Naive thymus-derived CD8-positive, alpha-beta T cell (primary cell): ENCODE data around the gene CPN2. TPM values are rescaled to one million over a fixed set of nuclear protein-coding genes. Genes with fewer than 3 reads are reported as not detected.
A peak's percentile ranks its signal among the peaks of the same experiment; 100 is the strongest.

Source experiments
- ATAC-seq, 2 donors: fragments of 150-1000 bp; cut with Tn5 transposase in 1 of 2; sonication (Bioruptor Pico), chemical (Tn5 transposase) in 1 of 2; 1 replicate in 1 of 2; 2 replicates in 1 of 2; pipeline ENCODE4 v1.10.0; 2021; ENCODE audit warnings: mild to moderate bottlenecking in 2 of 2, moderate library complexity in 2 of 2
- POLR2A ChIA-PET: fragments of 350-600 bp; sonication (Branson Sonifier 250); formaldehyde crosslinking; loops from one replicate; lab custom pipeline; 2021; ENCODE audit warnings: antibody characterized with exemption; lab: Charles Lee
- DNase-seq, 10 donors: peaks; one replicate each; pipeline versions ENCODE4 v3.0.0 to v3.0.0-alpha.2; 2020 to 2022
- H3K27ac Mint-ChIP-seq, 10 donors: one replicate each; pipeline ENCODE4 v1.8.0; 2020 to 2022; ENCODE audit warnings: mild to moderate bottlenecking in 10 of 10, mixed read lengths in 10 of 10, moderate library complexity in 4 of 10, inconsistent platforms in 1 of 10
- H3K27me3 Mint-ChIP-seq, 5 donors: one replicate each; pipeline ENCODE4 v1.8.0; 2021 to 2022; ENCODE audit warnings: mixed read lengths in 5 of 5
- H3K36me3 Mint-ChIP-seq, 3 donors: one replicate each; pipeline ENCODE4 v1.8.0; 2020 to 2022; ENCODE audit warnings: mixed read lengths in 3 of 3, mild to moderate bottlenecking in 2 of 3, inconsistent platforms in 1 of 3
- H3K4me1 Mint-ChIP-seq, 4 donors: one replicate each; pipeline ENCODE4 v1.8.0; 2021 to 2022; ENCODE audit warnings: mixed read lengths in 4 of 4
- H3K4me3 Mint-ChIP-seq, 10 donors: one replicate each; pipeline ENCODE4 v1.8.0; 2020 to 2022; ENCODE audit warnings: mild to moderate bottlenecking in 10 of 10, mixed read lengths in 10 of 10, moderate library complexity in 6 of 10, inconsistent platforms in 1 of 10
- H3K9me3 Mint-ChIP-seq, 9 donors: one replicate each; pipeline ENCODE4 v1.8.0; 2020 to 2022; ENCODE audit warnings: mixed read lengths in 9 of 9, mild to moderate bottlenecking in 3 of 9, inconsistent platforms in 1 of 9, moderate library complexity in 1 of 9
- polyA plus RNA-seq, 3 donors: library from polyadenylated mRNA; unstranded; fragments of 300-500 nt; fragmentation: Illumina TruSeq; gene quantifications; one replicate each; pipeline ENCODE4 v1.2.3, GENCODE V29; 2021
- total RNA-seq, 8 experiments: library from RNA in 2 of 8; stranded (reverse) in 2 of 8; gene quantifications; one replicate each; pipeline ENCODE4 v1.2.3 and lab custom pipeline; 2021 to 2026

The CPN2 gene, protein sequence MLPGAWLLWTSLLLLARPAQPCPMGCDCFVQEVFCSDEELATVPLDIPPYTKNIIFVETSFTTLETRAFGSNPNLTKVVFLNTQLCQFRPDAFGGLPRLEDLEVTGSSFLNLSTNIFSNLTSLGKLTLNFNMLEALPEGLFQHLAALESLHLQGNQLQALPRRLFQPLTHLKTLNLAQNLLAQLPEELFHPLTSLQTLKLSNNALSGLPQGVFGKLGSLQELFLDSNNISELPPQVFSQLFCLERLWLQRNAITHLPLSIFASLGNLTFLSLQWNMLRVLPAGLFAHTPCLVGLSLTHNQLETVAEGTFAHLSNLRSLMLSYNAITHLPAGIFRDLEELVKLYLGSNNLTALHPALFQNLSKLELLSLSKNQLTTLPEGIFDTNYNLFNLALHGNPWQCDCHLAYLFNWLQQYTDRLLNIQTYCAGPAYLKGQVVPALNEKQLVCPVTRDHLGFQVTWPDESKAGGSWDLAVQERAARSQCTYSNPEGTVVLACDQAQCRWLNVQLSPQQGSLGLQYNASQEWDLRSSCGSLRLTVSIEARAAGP
- total RNA-seq (not detected), polyA plus RNA-seq (not detected), total RNA-seq (lab: John Stamatoyannopoulos, UW) (0 reads per million in 6 experiments)

- Mint-ChIP-seq H3K27ac (peak within 1 kb of the TSS in 3 of 10 donors; percentile 28 to 83 (median 81)), H3K4me3 (peak within 1 kb of the TSS in 4 of 10 donors; percentile 16 to 47 (median 29))
- POLR2A ChIA-PET = no interaction called here
Observed at GRCh38 chr3:194351080-194351672, at the start of gene CPN2. Gene CPN2, minus strand, starts transcription at chr3:194351328. Its CDS starts 8,626 bp downstream, at chr3:194342702.

GRCh38 chr3:194399874-194400411 is 48.8 kb upstream of the CPN2 start:
- ATAC-seq (no peak), DNase-seq (no peak)
- no peaks in the 10 kb centered on the region for H3K9me3 Mint-ChIP-seq
- no peaks in the 10 kb centered on the region for H3K36me3 Mint-ChIP-seq
- peaks cover 24 to 50% (median 47%) of the 10 kb centered on the region in 4 donors for H3K4me1 Mint-ChIP-seq
- H3K27me3 Mint-ChIP-seq = peaks cover 0 to 11% (median 0%) of the 10 kb centered on the region in 5 donors
- H3K4me3 Mint-ChIP-seq = peak overlapping the region in 9 of 10 donors; percentile 8 to 73 (median 48)
- H3K27ac Mint-ChIP-seq = peak overlapping the region in 5 of 10 donors; percentile 17 to 80 (median 37)
- POLR2A ChIA-PET = interaction anchor here (1.1 to 1.4 kb wide), 2 partner anchors 22 to 44 kb away, joined by 4 to 10 read pairs; no protein-coding TSS in a partner anchor

More at GRCh38 chr3:194351080-194351672, at the start of gene CPN2:
- ATAC-seq (no peak), DNase-seq (no peak)
- Mint-ChIP-seq H3K27me3 (peaks cover 0 to 3% (median 0%) of the 10 kb centered on the region in 5 donors), H3K36me3 (no peaks in the 10 kb centered on the region), H3K4me1 (peaks cover 3 to 6% (median 4%) of the 10 kb centered on the region in 4 donors), H3K9me3 (no peaks in the 10 kb centered on the region)

DNA sequence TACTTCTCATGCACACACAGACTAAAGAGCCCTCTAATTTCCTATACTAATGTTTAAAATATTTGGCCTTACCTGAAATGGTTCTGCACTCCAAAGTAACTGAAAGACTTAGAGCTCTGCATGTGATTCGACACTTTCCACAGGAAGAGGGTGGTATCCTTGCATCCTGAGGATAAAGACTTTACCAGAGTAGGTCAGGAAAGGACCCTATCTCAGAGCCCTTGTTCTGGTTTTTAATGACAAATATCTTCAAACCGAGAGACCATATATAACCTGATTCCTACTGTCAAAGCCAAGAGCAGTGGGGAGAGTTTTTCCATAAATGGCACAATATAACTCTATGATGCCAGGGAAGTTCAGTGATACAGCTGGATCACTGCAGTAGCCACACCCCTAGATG is 48.0 kb upstream of the CPN2 start, which contains the start of gene GP5:
TSS of gene GP5 (minus strand) at position 101 of the 400 bp plus-strand sequence. CDS start 984 bp downstream, outside the sequence.
- H3K4me1 Mint-ChIP-seq = peaks cover 24 to 58% (median 49%) of the 10 kb centered on the region in 4 donors

DNA sequence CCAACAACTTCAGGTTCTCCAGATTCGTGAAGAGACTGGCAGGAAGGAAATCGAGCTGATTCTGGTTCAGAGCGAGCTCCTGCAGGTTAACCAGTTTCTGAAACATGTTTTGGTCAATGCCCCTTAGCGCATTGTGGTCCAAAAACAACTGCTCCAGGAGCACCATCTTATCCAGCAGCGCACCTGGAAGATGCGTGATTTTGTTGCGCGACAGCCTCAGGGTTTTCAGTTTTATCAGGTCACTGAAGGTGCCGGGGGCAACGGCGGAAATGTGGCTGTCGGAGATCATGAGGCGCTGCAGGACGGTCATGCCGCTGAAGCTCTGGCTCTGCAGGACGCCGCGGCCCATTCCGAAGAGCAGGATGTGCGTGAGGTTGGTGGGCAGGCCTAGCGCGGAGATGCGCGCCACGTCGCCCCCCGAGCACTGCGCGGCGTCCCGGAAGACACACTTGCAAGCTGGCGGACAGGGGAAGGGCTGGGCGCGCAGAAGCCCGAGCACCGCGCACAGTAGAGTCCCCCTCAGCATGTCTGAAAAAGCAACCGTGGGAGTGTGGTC is 46.7 kb upstream of the CPN2 start:
- peak; percentile 37 to 80 (median 48) for DNase-seq

More for the DNA sequence above, 48.0 kb upstream of the CPN2 start, which contains the start of gene GP5:
- Mint-ChIP-seq H3K9me3 (no peaks in the 10 kb centered on the region), H3K4me3 (peak within 1 kb of the TSS; percentile 86 to 97 (median 90)), H3K27me3 (peaks cover 0 to 11% (median 0%) of the 10 kb centered on the region in 5 donors), H3K27ac (peak within 1 kb of the TSS; percentile 66 to 97 (median 92)), H3K36me3 (no peaks in the 10 kb centered on the region)
- ATAC-seq (no peak), DNase-seq (no peak)
- POLR2A ChIA-PET = interaction anchor here (1.1 to 2.6 kb wide), 4 partner anchors 8 to 54 kb away, joined by 4 to 11 read pairs (median 8); no protein-coding TSS in a partner anchor

DNA sequence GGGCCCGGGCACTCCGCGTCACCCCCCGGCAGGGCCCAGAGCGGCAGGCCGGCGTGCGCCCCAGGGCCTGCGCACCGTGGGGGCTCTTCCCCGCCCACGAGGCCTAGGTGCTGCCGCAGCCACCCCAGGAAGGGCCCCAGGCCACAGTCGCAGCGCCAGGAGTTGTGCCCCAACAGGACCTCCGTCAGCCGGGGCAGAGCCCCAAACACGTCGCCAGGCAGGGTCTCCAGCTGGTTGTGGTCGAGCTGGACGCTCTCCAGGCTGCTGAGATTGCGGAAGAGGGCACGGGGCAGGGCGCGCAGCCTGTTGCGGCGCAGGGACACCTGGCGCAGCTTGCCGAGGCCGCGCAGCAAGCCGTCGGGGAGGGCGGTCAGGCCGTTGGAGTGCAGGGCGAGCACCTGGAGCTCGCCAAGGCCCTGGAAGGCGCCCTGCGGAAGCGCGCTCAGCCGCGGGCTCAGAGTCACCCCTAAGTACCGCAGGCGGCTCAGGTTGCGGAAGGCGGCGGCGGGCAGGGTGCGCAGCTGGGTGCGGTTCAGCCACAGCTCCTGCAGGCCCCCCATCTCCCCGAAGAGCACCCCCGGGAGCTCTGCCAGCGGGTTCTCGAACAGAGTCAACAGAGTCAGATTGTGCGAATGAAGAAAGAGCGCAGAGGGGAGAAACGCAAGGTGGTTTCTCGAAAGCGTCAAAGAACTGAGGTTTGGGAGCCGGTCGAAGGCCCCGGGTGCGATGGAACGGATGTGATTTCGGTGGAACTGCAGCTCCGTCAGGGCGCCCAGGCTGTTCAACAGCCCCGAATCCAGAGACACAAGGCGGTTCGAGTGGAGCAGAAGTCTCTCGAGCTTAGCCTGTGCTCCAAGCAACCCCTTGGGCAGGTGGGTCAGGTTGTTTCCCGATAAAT is 46.0 kb upstream of the CPN2 start:
- Mint-ChIP-seq H3K4me1 (peaks cover 26 to 59% (median 50%) of the 10 kb centered on the region in 4 donors), H3K36me3 (no peaks in the 10 kb centered on the region), H3K9me3 (peaks cover 0 to 5% (median 0%) of the 10 kb centered on the region in 9 donors), H3K27me3 (peaks cover 0 to 11% (median 0%) of the 10 kb centered on the region in 5 donors), H3K27ac (peak overlapping the region; percentile 84 to 97 (median 92)), H3K4me3 (peak overlapping the region; percentile 86 to 97 (median 90))
- DNase-seq (peak; percentile 22 to 77 (median 52)), ATAC-seq (peak; percentile 60 to 62)
- POLR2A ChIA-PET = interaction anchor here (0.6 to 2.6 kb wide), 21 partner anchors 9 to 1149 kb away, joined by 3 to 11 read pairs (median 4); partner anchors contain the start of genes ATP13A3, LSG1 and PPP1R2

More for the DNA sequence above, 46.7 kb upstream of the CPN2 start:
- Mint-ChIP-seq H3K4me1 (peaks cover 25 to 59% (median 50%) of the 10 kb centered on the region in 4 donors), H3K36me3 (no peaks in the 10 kb centered on the region), H3K9me3 (peaks cover 0 to 2% (median 0%) of the 10 kb centered on the region in 9 donors), H3K4me3 (peak overlapping the region; percentile 86 to 97 (median 90)), H3K27ac (peak overlapping the region; percentile 84 to 97 (median 92)), H3K27me3 (peaks cover 0 to 11% (median 0%) of the 10 kb centered on the region in 5 donors)
- ATAC-seq = peak; percentile 43 to 62
- POLR2A ChIA-PET = interaction anchor here (0.8 to 2.6 kb wide), 16 partner anchors 9 to 1148 kb away, joined by 3 to 11 read pairs (median 4); partner anchors contain the start of gene PPP1R2

DNA sequence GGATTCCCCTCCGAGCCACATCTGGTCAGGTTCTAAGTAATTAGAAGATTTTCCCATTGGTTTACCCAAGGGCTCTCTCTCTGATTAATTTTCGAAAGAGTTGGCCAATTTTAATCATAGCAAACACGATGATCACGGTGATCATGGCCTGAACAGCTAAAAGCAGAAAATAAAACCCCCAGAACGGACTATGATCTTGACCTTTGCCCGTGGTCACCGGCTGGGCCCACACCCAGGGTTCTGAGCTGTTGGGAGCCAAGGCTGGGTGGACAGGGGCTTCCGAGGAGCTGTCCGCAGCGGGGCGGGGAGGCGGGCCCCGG is 45.4 kb upstream of the CPN2 start:
- ATAC-seq (peak in 1 of 2 donors; percentile 1), DNase-seq (peak in 1 of 10 donors; percentile 27)
- POLR2A ChIA-PET = interaction anchor here (0.6 to 2.6 kb wide), 13 partner anchors 10 to 1146 kb away, joined by 3 to 11 read pairs (median 5); partner anchors contain the start of genes ATP13A3, LSG1 and PPP1R2
- peak overlapping the region; percentile 79 to 95 (median 86) for H3K4me3 Mint-ChIP-seq
- H3K27ac Mint-ChIP-seq = peak overlapping the region; percentile 84 to 97 (median 92)
- H3K9me3 Mint-ChIP-seq = peaks cover 0 to 7% (median 1%) of the 10 kb centered on the region in 9 donors
- peaks cover 0 to 11% (median 0%) of the 10 kb centered on the region in 5 donors for H3K27me3 Mint-ChIP-seq
- peaks cover 26 to 59% (median 50%) of the 10 kb centered on the region in 4 donors for H3K4me1 Mint-ChIP-seq
- H3K36me3 Mint-ChIP-seq = no peaks in the 10 kb centered on the region

DNA sequence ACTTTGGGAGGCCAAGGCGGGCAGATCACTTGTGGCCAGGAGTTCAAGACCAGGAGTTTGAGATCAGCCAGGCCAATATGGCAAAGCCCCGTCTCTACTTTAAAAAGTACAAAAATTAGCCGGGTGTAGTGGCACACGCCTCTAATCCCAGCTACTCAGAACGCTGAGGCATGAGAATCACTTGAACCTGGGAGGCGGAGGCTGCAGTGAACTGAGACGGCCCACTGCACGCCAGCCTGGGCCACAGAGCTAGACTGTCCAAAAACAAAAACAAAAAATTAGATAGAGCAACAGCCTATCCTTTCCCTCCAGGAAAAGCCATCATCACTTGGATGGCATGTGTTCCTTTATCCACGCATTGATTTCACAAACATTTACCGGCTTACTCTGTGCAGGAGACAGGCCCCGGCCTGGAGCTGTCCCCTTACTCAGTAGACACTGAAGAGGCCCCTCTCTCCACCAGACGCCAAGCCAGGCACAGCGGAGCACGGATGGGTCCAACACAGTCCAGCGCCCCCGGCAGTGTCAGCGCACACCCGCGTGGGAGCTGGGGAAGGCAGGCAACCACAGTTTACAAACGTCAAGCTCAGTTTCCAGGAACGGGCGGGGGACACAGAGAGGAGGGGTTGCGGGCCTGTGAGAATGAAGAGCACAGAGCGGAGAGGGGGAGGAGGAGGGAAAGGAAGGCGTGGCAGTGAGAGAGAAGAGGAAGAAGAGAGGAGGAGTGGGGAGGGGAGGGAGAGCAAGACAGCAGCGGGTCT is 44.8 kb upstream of the CPN2 start:
- Mint-ChIP-seq H3K36me3 (peaks cover 0 to 5% (median under 1%) of the 10 kb centered on the region in 3 donors), H3K27ac (peak overlapping the region; percentile 84 to 97 (median 92)), H3K27me3 (peaks cover 0 to 11% (median 0%) of the 10 kb centered on the region in 5 donors), H3K4me3 (peak overlapping the region; percentile 79 to 95 (median 86)), H3K9me3 (peaks cover under 1 to 12% (median 5%) of the 10 kb centered on the region in 9 donors), H3K4me1 (peaks cover 26 to 59% (median 50%) of the 10 kb centered on the region in 4 donors)
- DNase-seq = peak; percentile 20 to 85 (median 70)
- POLR2A ChIA-PET = interaction anchor here (0.6 to 2.4 kb wide), 10 partner anchors 9 to 691 kb away, joined by 3 to 7 read pairs (median 4); partner anchors contain the start of gene ATP13A3
- peak; percentile 59 to 68 for ATAC-seq

- Mint-ChIP-seq H3K4me1 (peaks cover 26 to 57% (median 50%) of the 10 kb centered on the region in 4 donors), H3K36me3 (peaks cover 2 to 10% (median 4%) of the 10 kb centered on the region in 3 donors), H3K27me3 (peaks cover 0 to 11% (median 0%) of the 10 kb centered on the region in 5 donors), H3K9me3 (peaks cover 3 to 19% (median 10%) of the 10 kb centered on the region in 9 donors), H3K27ac (peak overlapping the region in 9 of 10 donors; percentile 84 to 97 (median 93)), H3K4me3 (peak overlapping the region in 9 of 10 donors; percentile 79 to 95 (median 86))
- ATAC-seq (no peak), DNase-seq (no peak)
- POLR2A ChIA-PET = interaction anchor here (1.0 kb wide), 1 partner anchor 52 kb away, joined by 3 read pairs; no protein-coding TSS in a partner anchor
Observed at GRCh38 chr3:194395212-194395611, 44.1 kb upstream of the CPN2 start.

- DNase-seq (no peak), ATAC-seq (no peak)
- peaks cover 22 to 31% (median 25%) of the 10 kb centered on the region in 4 donors for H3K4me1 Mint-ChIP-seq
Observed at GRCh38 chr3:194392576-194392975, 41.4 kb upstream of the CPN2 start.

More at GRCh38 chr3:194392576-194392975, 41.4 kb upstream of the CPN2 start:
- Mint-ChIP-seq H3K36me3 (peaks cover 8 to 11% (median 10%) of the 10 kb centered on the region in 3 donors), H3K27ac (no peak overlapping the region), H3K4me3 (peak overlapping the region in 1 of 10 donors; percentile 29), H3K9me3 (peaks cover 3 to 29% (median 16%) of the 10 kb centered on the region in 9 donors), H3K27me3 (no peaks in the 10 kb centered on the region)
- POLR2A ChIA-PET = no interaction called here
